Kidney epithelial cell (primary cell): Measurements from ENCODE around the gene GPR42. TPM values are rescaled to one million over a fixed set of nuclear protein-coding genes. Genes with fewer than 3 reads are reported as not detected.

Experiments used
- DNase-seq: peaks from one replicate; pipeline ENCODE4 v3.0.0-alpha.2; 2010; ENCODE audit warnings: low read depth
- H3K27me3 ChIP-seq: 2 replicates; pipeline ENCODE4 v1.6.0; 2011; ENCODE audit warnings: low read length; ENCODE audit not compliant: control insufficient read depth, insufficient read depth
- H3K36me3 ChIP-seq: 2 replicates; pipeline ENCODE4 v1.5.1; 2011; ENCODE audit warnings: low read length; ENCODE audit not compliant: control insufficient read depth, insufficient read depth
- H3K4me3 ChIP-seq: 2 replicates; pipeline ENCODE4 v1.5.1; 2011; ENCODE audit warnings: low read depth, mild to moderate bottlenecking, control low read depth, low read length
- CTCF ChIP-seq: IDR thresholded peaks from 2 replicates; pipeline ENCODE4 v1.5.1; 2011; ENCODE audit warnings: mild to moderate bottlenecking, moderate library complexity, low read length, control low read depth, inconsistent platforms; ENCODE audit not compliant: insufficient read depth, poor library complexity, severe bottlenecking
- total RNA-seq: library from RNA; depleted of rRNA; stranded (reverse); fragments of >200 nt; gene quantifications from 2 replicates; pipeline ENCODE4 v1.2.3, GENCODE V29; 2015

GPR42 gene
- total RNA-seq, 1 donor from 2014 or later, result not detected

- no peaks in the 10 kb centered on the region for H3K36me3 ChIP-seq
- TF ChIP-seq CTCF, result no peak
- H3K27me3 ChIP-seq, result peaks cover 15% of the 10 kb centered on the region
- H3K4me3 ChIP-seq, result no peak overlapping the region
- no peak for DNase-seq
Observed at GRCh38 chr19:35352177-35352447, 18.8 kb upstream of the GPR42 start.

- DNase-seq, result peak; percentile 34
- peak; percentile 81 for TF ChIP-seq CTCF
- no peaks in the 10 kb centered on the region for H3K36me3 ChIP-seq
- peaks cover 15% of the 10 kb centered on the region for H3K27me3 ChIP-seq
- no peak overlapping the region for H3K4me3 ChIP-seq
Observed at GRCh38 chr19:35352448-35353304, 18.2 kb upstream of the GPR42 start.

- TF ChIP-seq CTCF, result no peak
- DNase-seq, result no peak
- Histone ChIP-seq H3K27me3 (peaks cover 15% of the 10 kb centered on the region), H3K36me3 (no peaks in the 10 kb centered on the region), H3K4me3 (no peak overlapping the region)
Observed at GRCh38 chr19:35353635-35354034, 17.2 kb upstream of the GPR42 start.

GRCh38 chr19:35354898-35355297 is 16.0 kb upstream of the GPR42 start:
- no peak for DNase-seq
- Histone ChIP-seq H3K36me3 (no peaks in the 10 kb centered on the region), H3K27me3 (peaks cover 13% of the 10 kb centered on the region), H3K4me3 (no peak overlapping the region)
- TF ChIP-seq CTCF, result no peak

- H3K36me3 ChIP-seq, result no peaks in the 10 kb centered on the region
- H3K4me3 ChIP-seq, result no peak overlapping the region
- peaks cover 5% of the 10 kb centered on the region for H3K27me3 ChIP-seq
- no peak for DNase-seq
- TF ChIP-seq CTCF, result no peak
Observed at GRCh38 chr19:35355791-35356460, 14.9 kb upstream of the GPR42 start.
